GM19193 (cell line): ENCODE data around the gene GABRE.

ENCODE experiments used
- POLR2A ChIP-seq: IDR thresholded peaks from 4 replicates; pipeline ENCODE4 v1.6.1; 2011; ENCODE audit not compliant: insufficient read depth, insufficient read length; ENCODE audit errors: extremely low read depth

GABRE gene

DNA sequence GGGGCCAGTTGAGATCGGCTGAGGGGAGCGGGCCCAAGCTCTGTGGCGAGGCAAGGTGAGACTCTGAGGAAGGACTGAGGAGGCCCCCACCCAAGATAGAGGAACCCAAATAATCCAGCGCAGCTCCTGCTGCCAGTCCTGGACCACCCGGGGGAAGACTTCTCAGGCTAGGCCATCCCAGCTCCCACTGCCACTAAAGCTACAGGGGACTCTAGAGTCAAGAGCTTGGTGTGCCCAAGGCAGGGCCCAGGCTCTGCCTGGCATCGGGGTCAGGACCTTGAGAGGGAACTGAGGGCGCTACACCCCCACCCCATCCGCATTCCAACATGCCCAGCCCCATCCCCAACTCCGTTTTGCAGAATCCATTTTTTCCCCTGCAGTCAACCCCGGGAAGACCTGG lies 53.2 kb downstream of the GABRE start:
- TF ChIP-seq POLR2A, result no peak

DNA sequence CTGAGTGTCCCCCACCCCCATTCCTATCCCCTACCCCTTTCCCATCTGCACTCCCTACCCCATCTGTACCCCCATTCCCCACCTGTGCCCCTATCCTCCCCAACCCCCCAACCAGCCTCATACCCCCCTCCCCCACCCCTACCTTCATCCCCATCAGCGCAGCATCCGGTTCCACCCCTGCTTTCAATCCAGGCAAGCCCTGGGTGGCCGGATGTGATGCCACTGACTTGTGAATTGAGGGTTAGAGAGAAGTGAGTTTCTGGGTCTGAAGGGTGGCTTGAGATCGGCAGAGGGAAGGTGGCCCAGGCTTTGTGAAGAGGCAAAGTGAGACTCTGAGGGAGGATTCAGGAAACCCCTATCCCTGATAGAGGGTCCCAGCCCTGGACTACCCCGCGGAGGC lies 53.9 kb downstream of the GABRE start:
- no peak for TF ChIP-seq POLR2A

DNA sequence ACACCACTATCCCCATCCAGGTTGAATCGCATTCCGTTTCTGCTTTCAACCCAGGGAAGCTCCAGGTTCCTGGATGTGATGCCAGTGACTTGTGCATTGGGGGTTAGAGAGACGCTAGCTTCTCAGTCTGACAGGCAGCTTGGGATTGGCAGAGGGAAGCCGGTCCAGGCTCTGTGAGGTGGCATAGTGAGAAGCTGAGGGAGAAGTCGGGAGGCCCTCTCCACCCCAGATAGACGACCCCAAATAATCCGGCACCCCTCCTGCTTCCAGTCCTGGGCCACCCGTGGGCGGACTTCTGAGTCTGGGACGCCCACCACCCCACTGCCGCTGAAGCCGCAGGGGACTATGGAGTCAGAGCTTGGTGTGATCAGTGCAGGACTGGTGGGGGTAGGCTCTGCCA lies 54.4 kb downstream of the GABRE start:
- TF ChIP-seq POLR2A, result no peak

DNA sequence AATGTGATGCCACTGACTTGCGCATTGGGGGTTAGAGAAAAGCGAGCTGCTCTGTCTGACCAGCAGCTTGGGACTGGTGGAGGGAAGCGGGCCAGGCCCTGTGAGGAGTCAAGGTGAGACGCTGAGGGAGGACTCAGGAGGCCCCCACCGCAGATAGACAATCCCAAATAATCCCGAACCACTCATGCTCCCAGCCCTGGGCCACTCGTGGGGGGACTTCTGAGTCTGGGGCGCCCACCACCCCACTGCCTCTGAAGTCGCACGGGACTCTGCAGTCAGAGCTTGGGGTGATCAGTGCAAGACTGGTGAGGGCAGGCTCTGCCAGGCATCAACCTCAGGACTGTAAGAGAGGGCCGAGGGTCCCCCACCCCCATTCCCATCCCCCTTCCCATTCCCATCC lies 54.9 kb downstream of the GABRE start:
- TF ChIP-seq POLR2A, result no peak

DNA sequence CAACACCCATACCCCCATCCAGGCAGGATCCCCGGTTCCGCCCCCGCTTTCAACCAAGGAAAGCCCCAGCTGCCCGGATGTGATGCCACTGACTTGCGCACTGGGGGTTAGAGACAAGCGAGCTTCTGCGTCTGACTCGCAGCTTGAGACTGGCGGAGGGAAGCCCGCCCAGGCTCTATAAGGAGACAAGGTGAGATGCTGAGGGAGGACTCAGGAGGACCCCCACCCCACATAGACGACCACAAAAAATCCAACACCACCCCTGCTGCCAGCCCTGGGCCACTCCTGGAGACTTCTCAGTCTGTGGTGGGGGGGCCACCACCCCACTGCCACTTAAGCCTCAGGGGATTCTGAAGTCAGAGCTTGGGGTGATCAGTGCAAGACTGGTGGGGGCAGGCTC lies 61.7 kb downstream of the GABRE start, which contains the start of gene MAGEA4:
Gene MAGEA4, plus strand, starts transcription at position 110 of the 400 bp plus-strand sequence. CDS start 10,776 bp downstream, outside the sequence.
- TF ChIP-seq POLR2A, result no peak

DNA sequence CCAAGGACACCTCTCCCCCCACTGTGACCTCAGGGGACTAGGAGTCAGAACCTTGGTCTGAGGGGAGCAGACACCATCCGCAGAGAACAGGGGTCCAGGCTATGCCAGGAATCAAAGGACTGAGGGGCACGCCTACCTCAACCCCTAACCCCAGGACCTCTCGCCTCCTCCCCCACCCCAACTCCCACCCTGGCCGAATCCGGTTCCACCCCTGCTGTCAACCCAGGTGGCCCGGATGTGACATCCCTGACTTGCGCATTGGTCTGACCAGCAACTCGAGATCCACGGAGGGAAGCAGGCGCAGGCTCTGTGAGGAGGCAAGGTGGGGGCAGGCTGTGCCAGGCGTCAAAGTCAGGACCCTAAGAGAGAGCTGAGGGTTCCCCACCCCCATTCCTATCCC lies 62.3 kb downstream of the GABRE start:
- TF ChIP-seq POLR2A, result no peak

DNA sequence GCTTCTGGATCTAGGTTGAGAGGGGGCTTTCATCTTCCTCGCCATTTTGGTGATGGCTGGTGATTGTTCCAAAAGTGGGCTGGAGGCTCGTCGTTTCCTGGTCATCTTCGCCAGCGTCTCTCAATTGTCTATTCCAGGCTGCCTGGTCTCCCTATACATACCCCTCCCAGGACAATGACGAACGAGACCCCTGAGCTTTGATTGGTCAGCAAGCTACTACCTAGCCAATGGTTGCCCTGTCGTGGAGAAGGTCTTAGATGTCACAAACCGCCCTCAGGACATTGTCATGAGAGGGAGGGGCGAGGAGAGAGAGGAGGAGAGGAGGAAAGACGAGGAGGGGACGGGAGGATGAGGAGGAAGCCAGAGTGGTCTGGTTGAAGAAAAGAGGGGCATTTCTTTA lies 69.5 kb downstream of the GABRE start:
- TF ChIP-seq POLR2A, result no peak
